ENCODE data around the gene MS4A3.
"Not testable (repeated sequence)": the region's sequence is repeated elsewhere in the genome, so short reads cannot be mapped to it uniquely, and the experiment has no call there.

Gene MS4A3

GRCh38 chr11:60059052-60059451, 2.6 kb downstream of the MS4A3 start:
- no peak overlapping the region for H3K4me3 ChIP-seq (ENCODE audit: low read depth, low read length)
- TF ChIP-seq CTCF (IDR thresholded peaks at IDR 0.05; ENCODE audit: low read depth, low read length, missing control alignments): no peak
- DNase-seq (ENCODE audit: low read depth): no peak
- in situ Hi-C loops (cut with HindIII; ENCODE audit: low sequenced_read_pairs): no loop called here

- in situ Hi-C loops (cut with HindIII; ENCODE audit: low sequenced_read_pairs): no loop called here
- H3K4me3 ChIP-seq (ENCODE audit: low read depth, low read length): no peak overlapping the region
- no peak for DNase-seq (ENCODE audit: low read depth)
- no peak for TF ChIP-seq CTCF (IDR thresholded peaks at IDR 0.05; ENCODE audit: low read depth, low read length, missing control alignments)
Observed at GRCh38 chr11:60059521-60060240, 3.2 kb downstream of the MS4A3 start.

- no peak for TF ChIP-seq CTCF (IDR thresholded peaks at IDR 0.05; ENCODE audit: low read depth, low read length, missing control alignments)
- H3K4me3 ChIP-seq (ENCODE audit: low read depth, low read length): no peak overlapping the region
- in situ Hi-C loops (cut with HindIII; ENCODE audit: low sequenced_read_pairs): no loop called here
- DNase-seq (ENCODE audit: low read depth): no peak
Observed at GRCh38 chr11:60064111-60064510, 7.6 kb downstream of the MS4A3 start.

- in situ Hi-C loops (cut with HindIII; ENCODE audit: low sequenced_read_pairs): no loop called here
Observed at GRCh38 chr11:60065801-60066200, 9.3 kb downstream of the MS4A3 start.

GRCh38 chr11:60069450-60069849, 13.0 kb downstream of the MS4A3 start:
- DNase-seq (ENCODE audit: low read depth): no peak
- TF ChIP-seq CTCF (IDR thresholded peaks at IDR 0.05; ENCODE audit: low read depth, low read length, missing control alignments): no peak
- no peak overlapping the region for H3K4me3 ChIP-seq (ENCODE audit: low read depth, low read length)
- in situ Hi-C loops (cut with HindIII; ENCODE audit: low sequenced_read_pairs): no loop called here

More at GRCh38 chr11:60065801-60066200, 9.3 kb downstream of the MS4A3 start:
- TF ChIP-seq CTCF (IDR thresholded peaks at IDR 0.05; ENCODE audit: low read depth, low read length, missing control alignments): no peak
- no peak overlapping the region for H3K4me3 ChIP-seq (ENCODE audit: low read depth, low read length)
- DNase-seq (ENCODE audit: low read depth): no peak

- in situ Hi-C loops (cut with HindIII; ENCODE audit: low sequenced_read_pairs); DNase-seq (ENCODE audit: low read depth); H3K4me3 ChIP-seq (ENCODE audit: low read depth, low read length): not testable (repeated sequence)
Observed at GRCh38 chr11:60071644-60072043, 15.2 kb downstream of the MS4A3 start.

- in situ Hi-C loops (cut with HindIII; ENCODE audit: low sequenced_read_pairs): no loop called here
- no peak overlapping the region for H3K4me3 ChIP-seq (ENCODE audit: low read depth, low read length)
- no peak for DNase-seq (ENCODE audit: low read depth)
- TF ChIP-seq CTCF (IDR thresholded peaks at IDR 0.05; ENCODE audit: low read depth, low read length, missing control alignments): no peak
Observed at GRCh38 chr11:60077216-60077817, 20.9 kb downstream of the MS4A3 start.

Data from astrocyte of the cerebellum (primary cell).